Measurements from ENCODE around the gene NALF2.

DNA sequence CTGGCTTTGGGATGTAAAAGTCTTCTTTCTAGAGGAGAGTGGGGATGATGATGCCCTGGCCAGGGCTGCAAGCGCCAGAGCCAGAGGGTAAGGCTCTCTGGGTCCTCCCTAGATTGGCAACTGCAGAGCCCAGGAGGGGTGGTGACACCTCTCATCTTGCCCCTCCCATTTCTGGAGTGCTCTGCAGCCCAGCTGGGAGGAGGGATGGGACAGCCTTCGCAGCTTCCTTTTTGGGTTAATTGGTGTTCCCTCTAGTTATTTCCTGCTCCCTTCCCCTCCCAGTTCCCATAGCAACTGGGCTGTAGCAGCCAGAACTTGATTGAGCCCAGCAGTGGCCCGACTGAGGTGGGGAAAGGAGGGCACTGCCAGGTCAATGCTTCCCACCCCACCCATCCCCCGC lies 19.2 kb downstream of the NALF2 start:
- TF ChIP-seq, protein P1, sequence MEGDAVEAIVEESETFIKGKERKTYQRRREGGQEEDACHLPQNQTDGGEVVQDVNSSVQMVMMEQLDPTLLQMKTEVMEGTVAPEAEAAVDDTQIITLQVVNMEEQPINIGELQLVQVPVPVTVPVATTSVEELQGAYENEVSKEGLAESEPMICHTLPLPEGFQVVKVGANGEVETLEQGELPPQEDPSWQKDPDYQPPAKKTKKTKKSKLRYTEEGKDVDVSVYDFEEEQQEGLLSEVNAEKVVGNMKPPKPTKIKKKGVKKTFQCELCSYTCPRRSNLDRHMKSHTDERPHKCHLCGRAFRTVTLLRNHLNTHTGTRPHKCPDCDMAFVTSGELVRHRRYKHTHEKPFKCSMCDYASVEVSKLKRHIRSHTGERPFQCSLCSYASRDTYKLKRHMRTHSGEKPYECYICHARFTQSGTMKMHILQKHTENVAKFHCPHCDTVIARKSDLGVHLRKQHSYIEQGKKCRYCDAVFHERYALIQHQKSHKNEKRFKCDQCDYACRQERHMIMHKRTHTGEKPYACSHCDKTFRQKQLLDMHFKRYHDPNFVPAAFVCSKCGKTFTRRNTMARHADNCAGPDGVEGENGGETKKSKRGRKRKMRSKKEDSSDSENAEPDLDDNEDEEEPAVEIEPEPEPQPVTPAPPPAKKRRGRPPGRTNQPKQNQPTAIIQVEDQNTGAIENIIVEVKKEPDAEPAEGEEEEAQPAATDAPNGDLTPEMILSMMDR (IDR thresholded peaks at IDR 0.05): no peak
- no peak for TF ChIP-seq POLR2A (IDR thresholded peaks at IDR 0.05)
